ENCODE measurements around the gene COX5B.
A peak's percentile ranks its signal among the peaks of the same experiment; 100 is the strongest.
"Not testable (repeated sequence)": the region's sequence is repeated elsewhere in the genome, so short reads cannot be mapped to it uniquely, and the experiment has no call there.

The COX5B gene

GRCh38 chr2:97645695-97646629 lies at the start of gene COX5B:
Gene COX5B (plus strand): TSS chr2:97646062. CDS start chr2:97646087, 25 bp downstream.
- DNase-seq (ENCODE audit: low spot score): peak; percentile 99

- not testable (repeated sequence) for DNase-seq (ENCODE audit: low spot score)
Observed at GRCh38 chr2:97596180-97596579, 49.7 kb upstream of the COX5B start.

GRCh38 chr2:97601537-97601936 lies 44.3 kb upstream of the COX5B start:
- DNase-seq (ENCODE audit: low spot score): not testable (repeated sequence)

- not testable (repeated sequence) for DNase-seq (ENCODE audit: low spot score)
Observed at GRCh38 chr2:97605109-97605508, 40.8 kb upstream of the COX5B start.

- not testable (repeated sequence) for DNase-seq (ENCODE audit: low spot score)
Observed at GRCh38 chr2:97605524-97606339, 40.1 kb upstream of the COX5B start.

GRCh38 chr2:97608745-97609144 lies 37.1 kb upstream of the COX5B start:
- DNase-seq (ENCODE audit: low spot score): not testable (repeated sequence)

GRCh38 chr2:97611895-97612294 lies 34.0 kb upstream of the COX5B start:
- DNase-seq (ENCODE audit: low spot score): not testable (repeated sequence)

GRCh38 chr2:97615746-97616145 lies 30.1 kb upstream of the COX5B start:
- not testable (repeated sequence) for DNase-seq (ENCODE audit: low spot score)

- DNase-seq (ENCODE audit: low spot score): no peak
Observed at GRCh38 chr2:97617911-97618310, 28.0 kb upstream of the COX5B start.

GRCh38 chr2:97618939-97619827 lies 26.7 kb upstream of the COX5B start:
- DNase-seq (ENCODE audit: low spot score): not testable (repeated sequence)

- DNase-seq (ENCODE audit: low spot score): not testable (repeated sequence)
Observed at GRCh38 chr2:97620492-97620891, 25.4 kb upstream of the COX5B start.

GRCh38 chr2:97622976-97623375 lies 22.9 kb upstream of the COX5B start:
- not testable (repeated sequence) for DNase-seq (ENCODE audit: low spot score)

GRCh38 chr2:97625354-97626048 lies 20.4 kb upstream of the COX5B start:
- not testable (repeated sequence) for DNase-seq (ENCODE audit: low spot score)

GRCh38 chr2:97626049-97626430 lies 19.8 kb upstream of the COX5B start:
- not testable (repeated sequence) for DNase-seq (ENCODE audit: low spot score)

- peak; percentile 0 for DNase-seq (ENCODE audit: low spot score)
Observed at GRCh38 chr2:97644023-97644717, 1.7 kb upstream of the COX5B start.

- no peak for DNase-seq (ENCODE audit: low spot score)
Observed at GRCh38 chr2:97645112-97645694, 659 bp upstream of the COX5B start.

GRCh38 chr2:97646977-97647376 lies 1.1 kb downstream of the COX5B start:
- no peak for DNase-seq (ENCODE audit: low spot score)

- DNase-seq (ENCODE audit: low spot score): no peak
Observed at GRCh38 chr2:97651114-97651513, 5.3 kb downstream of the COX5B start.

- DNase-seq (ENCODE audit: low spot score): no peak
Observed at GRCh38 chr2:97653473-97653872, 7.6 kb downstream of the COX5B start.

- no peak for DNase-seq (ENCODE audit: low spot score)
Observed at GRCh38 chr2:97653874-97654273, 8.0 kb downstream of the COX5B start.
